ENCODE measurements around the gene ELFN1.

ELFN1 gene

DNA sequence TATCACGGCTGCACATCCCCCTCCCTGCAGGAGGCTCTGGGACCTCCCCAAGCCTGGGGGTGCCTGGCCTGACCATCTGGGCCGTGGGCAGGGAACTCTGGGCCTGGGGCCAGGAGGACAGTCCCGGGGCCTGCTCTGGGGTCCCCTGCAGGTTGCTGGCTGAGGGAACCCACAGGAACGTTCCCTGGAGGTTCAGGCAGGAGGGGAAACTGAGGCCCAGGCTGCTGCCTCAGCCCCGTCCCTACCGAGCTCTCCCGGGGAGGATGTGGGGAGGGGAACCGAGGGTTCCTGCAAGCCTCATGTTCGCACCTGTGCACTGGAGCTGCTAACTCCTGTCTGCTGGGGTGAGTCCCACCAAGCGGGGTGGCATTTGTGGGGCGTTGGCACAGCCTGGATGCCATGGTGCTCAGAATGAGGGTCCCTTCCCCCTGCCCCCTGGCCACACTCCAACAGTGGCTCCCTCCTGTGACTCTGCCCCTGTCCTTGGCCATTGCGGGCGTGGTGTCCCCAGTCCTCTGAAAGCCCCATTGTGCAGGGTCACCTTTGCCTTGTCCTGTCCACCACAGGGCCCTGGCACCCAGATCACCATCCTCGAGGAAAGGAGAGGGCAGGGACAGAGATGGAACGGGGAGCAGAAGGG, 9.4 kb downstream of the ELFN1 start:
- H4K20me1 ChIP-seq (ENCODE audit: insufficient read depth, low read length): peaks cover 20% of the 10 kb centered on the region
- H3K79me2 ChIP-seq (ENCODE audit: insufficient read depth, low read length): peaks cover 32% of the 10 kb centered on the region
- peaks cover 4% of the 10 kb centered on the region for H3K36me3 ChIP-seq (ENCODE audit: insufficient read depth, low read length)
- H3K9me3 ChIP-seq (ENCODE audit: insufficient read depth, low read length, severe bottlenecking): peaks cover 18% of the 10 kb centered on the region
- H3K27ac ChIP-seq (ENCODE audit: low read length): no peak overlapping the region
- TF ChIP-seq, protein P1, sequence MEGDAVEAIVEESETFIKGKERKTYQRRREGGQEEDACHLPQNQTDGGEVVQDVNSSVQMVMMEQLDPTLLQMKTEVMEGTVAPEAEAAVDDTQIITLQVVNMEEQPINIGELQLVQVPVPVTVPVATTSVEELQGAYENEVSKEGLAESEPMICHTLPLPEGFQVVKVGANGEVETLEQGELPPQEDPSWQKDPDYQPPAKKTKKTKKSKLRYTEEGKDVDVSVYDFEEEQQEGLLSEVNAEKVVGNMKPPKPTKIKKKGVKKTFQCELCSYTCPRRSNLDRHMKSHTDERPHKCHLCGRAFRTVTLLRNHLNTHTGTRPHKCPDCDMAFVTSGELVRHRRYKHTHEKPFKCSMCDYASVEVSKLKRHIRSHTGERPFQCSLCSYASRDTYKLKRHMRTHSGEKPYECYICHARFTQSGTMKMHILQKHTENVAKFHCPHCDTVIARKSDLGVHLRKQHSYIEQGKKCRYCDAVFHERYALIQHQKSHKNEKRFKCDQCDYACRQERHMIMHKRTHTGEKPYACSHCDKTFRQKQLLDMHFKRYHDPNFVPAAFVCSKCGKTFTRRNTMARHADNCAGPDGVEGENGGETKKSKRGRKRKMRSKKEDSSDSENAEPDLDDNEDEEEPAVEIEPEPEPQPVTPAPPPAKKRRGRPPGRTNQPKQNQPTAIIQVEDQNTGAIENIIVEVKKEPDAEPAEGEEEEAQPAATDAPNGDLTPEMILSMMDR (IDR thresholded peaks at IDR 0.05; ENCODE audit: borderline replicate concordance, extremely low read depth, low read length, poor library complexity, severe bottlenecking): no peak
- TF ChIP-seq EZH2 (IDR thresholded peaks at IDR 0.05; ENCODE audit: borderline replicate concordance, low read depth, low read length, severe bottlenecking): no peak
- no peak overlapping the region for H3K4me2 ChIP-seq (ENCODE audit: insufficient read depth, low read length)
- no peak overlapping the region for H3K4me3 ChIP-seq (ENCODE audit: low read depth in 1 of 2, low read length in 2 of 2)
- H3K4me1 ChIP-seq (ENCODE audit: insufficient read depth, low read length): no peaks in the 10 kb centered on the region
- H3K9ac ChIP-seq (ENCODE audit: low read depth, low read length): no peak overlapping the region
- no peak overlapping the region for H2AFZ ChIP-seq (ENCODE audit: low read depth, low read length)
- no peak for DNase-seq
- ATAC-seq (ENCODE audit: insufficient read depth, low read depth): no peak
- H3K27me3 ChIP-seq (ENCODE audit: insufficient read depth, low read length, poor library complexity): no peaks in the 10 kb centered on the region

DNA sequence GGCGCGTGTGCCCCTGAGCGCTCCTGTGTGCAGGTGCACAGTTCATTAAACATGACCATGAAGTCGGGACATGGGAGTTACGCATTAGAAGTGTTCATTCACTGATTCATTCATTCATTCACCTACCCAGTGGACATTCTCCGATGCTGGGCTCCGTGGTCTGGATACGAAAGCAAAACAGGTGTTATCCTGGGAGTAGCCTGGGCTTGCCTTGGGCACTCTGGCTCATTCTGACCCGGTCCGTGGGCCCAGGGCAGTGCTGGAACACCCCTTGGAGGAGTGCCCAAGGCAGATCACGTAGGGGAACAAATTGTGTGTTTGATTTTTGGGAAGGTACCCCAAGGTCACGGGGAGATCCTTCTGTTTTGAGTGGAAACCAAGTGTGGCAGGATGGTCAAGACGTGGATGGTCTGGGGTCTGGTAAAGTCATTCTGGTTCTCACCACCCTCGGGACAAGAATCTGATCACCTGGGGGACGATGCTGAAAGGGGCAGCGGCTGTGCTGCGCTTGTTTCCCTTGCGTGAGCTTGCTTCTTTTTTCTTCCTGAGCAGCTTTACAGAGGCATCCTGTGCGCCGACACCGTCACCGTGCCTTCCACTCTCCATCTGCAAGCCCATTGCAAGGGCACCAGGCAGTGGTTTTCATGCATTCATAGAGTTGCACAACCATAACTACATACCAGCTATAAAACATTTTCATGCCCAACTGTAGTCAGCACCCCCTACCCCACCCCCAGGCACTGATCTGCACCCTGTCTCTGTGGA, 10.1 kb downstream of the ELFN1 start:
- Histone ChIP-seq H3K27ac (ENCODE audit: low read length) (no peak overlapping the region), H4K20me1 (ENCODE audit: insufficient read depth, low read length) (peaks cover 19% of the 10 kb centered on the region), H3K79me2 (ENCODE audit: insufficient read depth, low read length) (peaks cover 32% of the 10 kb centered on the region), H3K9ac (ENCODE audit: low read depth, low read length) (no peak overlapping the region), H3K4me1 (ENCODE audit: insufficient read depth, low read length) (no peaks in the 10 kb centered on the region), H3K4me3 (ENCODE audit: low read depth in 1 of 2, low read length in 2 of 2) (no peak overlapping the region), H3K9me3 (ENCODE audit: insufficient read depth, low read length, severe bottlenecking) (peaks cover 23% of the 10 kb centered on the region), H2AFZ (ENCODE audit: low read depth, low read length) (no peak overlapping the region), H3K4me2 (ENCODE audit: insufficient read depth, low read length) (no peak overlapping the region), H3K36me3 (ENCODE audit: insufficient read depth, low read length) (peaks cover 4% of the 10 kb centered on the region), H3K27me3 (ENCODE audit: insufficient read depth, low read length, poor library complexity) (no peaks in the 10 kb centered on the region)
- ATAC-seq (ENCODE audit: insufficient read depth, low read depth) (no peak), DNase-seq (no peak)
- TF ChIP-seq EZH2 (IDR thresholded peaks at IDR 0.05; ENCODE audit: borderline replicate concordance, low read depth, low read length, severe bottlenecking): no peak
- TF ChIP-seq, protein P1 (IDR thresholded peaks at IDR 0.05; ENCODE audit: borderline replicate concordance, extremely low read depth, low read length, poor library complexity, severe bottlenecking): no peak

DNA sequence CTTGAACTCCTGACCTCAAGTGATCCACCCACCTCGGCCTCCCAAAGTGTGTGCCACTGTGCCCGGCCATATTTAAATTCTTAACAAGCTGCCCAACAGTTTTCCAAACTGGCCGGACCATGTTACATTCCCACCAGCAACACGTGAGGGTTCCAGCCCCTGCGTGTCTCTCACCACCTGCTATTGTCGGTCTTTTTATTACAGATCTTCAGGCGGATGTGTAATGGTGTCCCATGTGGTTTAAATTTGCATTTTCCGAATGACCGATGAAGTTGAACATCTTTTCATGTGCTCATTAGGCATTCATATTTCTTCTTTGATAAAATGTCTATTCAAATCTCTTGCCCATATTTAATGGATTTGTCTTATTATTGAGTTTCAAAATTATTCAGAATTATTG, 11.5 kb downstream of the ELFN1 start:
- Histone ChIP-seq H3K4me2 (ENCODE audit: insufficient read depth, low read length) (no peak overlapping the region), H4K20me1 (ENCODE audit: insufficient read depth, low read length) (peaks cover 19% of the 10 kb centered on the region), H3K36me3 (ENCODE audit: insufficient read depth, low read length) (peaks cover 4% of the 10 kb centered on the region), H3K4me3 (ENCODE audit: low read depth in 1 of 2, low read length in 2 of 2) (no peak overlapping the region), H2AFZ (ENCODE audit: low read depth, low read length) (no peak overlapping the region), H3K27ac (ENCODE audit: low read length) (no peak overlapping the region), H3K9ac (ENCODE audit: low read depth, low read length) (no peak overlapping the region), H3K79me2 (ENCODE audit: insufficient read depth, low read length) (peaks cover 32% of the 10 kb centered on the region), H3K4me1 (ENCODE audit: insufficient read depth, low read length) (no peaks in the 10 kb centered on the region), H3K9me3 (ENCODE audit: insufficient read depth, low read length, severe bottlenecking) (peaks cover 26% of the 10 kb centered on the region), H3K27me3 (ENCODE audit: insufficient read depth, low read length, poor library complexity) (no peaks in the 10 kb centered on the region)
- TF ChIP-seq, protein P1 (IDR thresholded peaks at IDR 0.05; ENCODE audit: borderline replicate concordance, extremely low read depth, low read length, poor library complexity, severe bottlenecking): no peak
- TF ChIP-seq EZH2 (IDR thresholded peaks at IDR 0.05; ENCODE audit: borderline replicate concordance, low read depth, low read length, severe bottlenecking): no peak
- no peak for DNase-seq
- no peak for ATAC-seq (ENCODE audit: insufficient read depth, low read depth)

Data from DND-41 (cell line).